LNCaP clone FGC (cell line): ENCODE measurements around the gene ACHE.

Experiments used
- DNase-seq: peaks from one replicate; pipeline ENCODE4 v3.0.0-alpha.2; 2011; ENCODE audit warnings: low read depth
- H3K4me3 ChIP-seq: 2 replicates; pipeline ENCODE4 v1.5.1; 2011; ENCODE audit warnings: mild to moderate bottlenecking, low read depth, low read length, control low read depth
- CTCF ChIP-seq: IDR thresholded peaks from 2 replicates; pipeline ENCODE4 v1.5.1; 2012; ENCODE audit warnings: mild to moderate bottlenecking; ENCODE audit not compliant: control insufficient read depth, insufficient read depth; ENCODE audit errors: extremely low read depth

ACHE gene

GRCh38 chr7:100865938-100866728, 29.6 kb downstream of the ACHE start:
- DNase-seq: no peak
- H3K4me3 ChIP-seq: no peak overlapping the region; the same call in 1 of the 2 replicates
- no peak for TF ChIP-seq CTCF

GRCh38 chr7:100865372-100865911, 30.2 kb downstream of the ACHE start:
- no peak for DNase-seq
- H3K4me3 ChIP-seq: no peak overlapping the region
- TF ChIP-seq CTCF: no peak

GRCh38 chr7:100864263-100864845, 31.3 kb downstream of the ACHE start:
- DNase-seq: no peak
- H3K4me3 ChIP-seq: no peak overlapping the region
- no peak for TF ChIP-seq CTCF

- no peak for TF ChIP-seq CTCF
Measured at GRCh38 chr7:100863406-100863950, 32.2 kb downstream of the ACHE start.

GRCh38 chr7:100861616-100861985, 34.1 kb downstream of the ACHE start:
- no peak for TF ChIP-seq CTCF

More at GRCh38 chr7:100863406-100863950, 32.2 kb downstream of the ACHE start:
- no peak overlapping the region for H3K4me3 ChIP-seq
- peak; percentile 17 for DNase-seq

GRCh38 chr7:100860702-100861615, 34.7 kb downstream of the ACHE start:
- no peak for DNase-seq
- no peak for TF ChIP-seq CTCF
- no peak overlapping the region for H3K4me3 ChIP-seq

More at GRCh38 chr7:100861616-100861985, 34.1 kb downstream of the ACHE start:
- DNase-seq: no peak
- H3K4me3 ChIP-seq: no peak overlapping the region
